PC-3 (cell line): ENCODE measurements around the gene SLC26A8.

Experiments used
- EZH2 ChIP-seq: fragments of 300-600 bp; sonication (generic); IDR thresholded peaks from one replicate; pipeline ENCODE4 v1.6.1; 2017; ENCODE audit warnings: antibody characterized with exemption, mild to moderate bottlenecking, low read length; ENCODE audit not compliant: unreplicated experiment
- EZH2phosphoT487 ChIP-seq: fragments of 300-600 bp; sonication (generic); IDR thresholded peaks from 2 replicates; pipeline ENCODE4 v1.6.1; 2018; ENCODE audit warnings: mild to moderate bottlenecking, antibody characterized with exemption, low read length, borderline replicate concordance
- TF ChIP-seq, protein P1 (sequence below): fragments of 300-600 bp; sonication (generic); conservative IDR thresholded peaks from 2 replicates; pipeline ENCODE4 v1.5.1; 2017; ENCODE audit warnings: antibody characterized with exemption, low read depth, mild to moderate bottlenecking, low read length

DNA sequence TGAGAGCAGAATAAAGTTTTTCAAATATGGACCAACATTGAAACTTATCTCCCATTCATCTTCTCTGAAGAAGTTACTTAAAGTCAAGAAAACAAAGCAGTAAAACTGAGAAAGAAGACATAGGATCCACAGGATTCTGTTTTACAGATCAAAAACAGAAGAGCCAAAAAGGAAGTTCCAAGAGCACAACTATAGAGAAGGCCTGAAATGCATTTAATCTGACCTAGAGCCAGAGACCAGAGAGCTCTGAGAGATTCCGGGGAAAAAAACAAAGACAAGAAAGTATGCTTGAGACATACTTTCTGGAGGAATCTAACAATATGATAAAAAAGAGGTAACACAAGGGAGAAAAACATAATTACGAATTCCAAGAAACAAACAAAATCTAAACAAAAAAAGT is 129.7 kb downstream of the SLC26A8 start:
- TF ChIP-seq, protein P1, sequence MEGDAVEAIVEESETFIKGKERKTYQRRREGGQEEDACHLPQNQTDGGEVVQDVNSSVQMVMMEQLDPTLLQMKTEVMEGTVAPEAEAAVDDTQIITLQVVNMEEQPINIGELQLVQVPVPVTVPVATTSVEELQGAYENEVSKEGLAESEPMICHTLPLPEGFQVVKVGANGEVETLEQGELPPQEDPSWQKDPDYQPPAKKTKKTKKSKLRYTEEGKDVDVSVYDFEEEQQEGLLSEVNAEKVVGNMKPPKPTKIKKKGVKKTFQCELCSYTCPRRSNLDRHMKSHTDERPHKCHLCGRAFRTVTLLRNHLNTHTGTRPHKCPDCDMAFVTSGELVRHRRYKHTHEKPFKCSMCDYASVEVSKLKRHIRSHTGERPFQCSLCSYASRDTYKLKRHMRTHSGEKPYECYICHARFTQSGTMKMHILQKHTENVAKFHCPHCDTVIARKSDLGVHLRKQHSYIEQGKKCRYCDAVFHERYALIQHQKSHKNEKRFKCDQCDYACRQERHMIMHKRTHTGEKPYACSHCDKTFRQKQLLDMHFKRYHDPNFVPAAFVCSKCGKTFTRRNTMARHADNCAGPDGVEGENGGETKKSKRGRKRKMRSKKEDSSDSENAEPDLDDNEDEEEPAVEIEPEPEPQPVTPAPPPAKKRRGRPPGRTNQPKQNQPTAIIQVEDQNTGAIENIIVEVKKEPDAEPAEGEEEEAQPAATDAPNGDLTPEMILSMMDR = no peak
- no peak for TF ChIP-seq EZH2
- TF ChIP-seq EZH2phosphoT487 = no peak
